GM19438 (cell line): ENCODE results near the gene DYRK4.
"Not testable (repeated sequence)": the region's sequence is repeated elsewhere in the genome, so short reads cannot be mapped to it uniquely, and the experiment has no call there.

Source experiments
- ATAC-seq: cut with Tn5 transposase; IDR thresholded peaks from one replicate; pipeline ENCODE4 v1.9.1; 2021; ENCODE audit warnings: low read depth; ENCODE audit not compliant: unreplicated experiment

Gene DYRK4

GRCh38 chr12:4562034-4562657, at the start of gene DYRK4:
DYRK4 (plus strand) TSS chr12:4562208; CDS start chr12:4562246, 38 bp downstream.
- ATAC-seq, result no peak

GRCh38 chr12:4518106-4518728, 43.8 kb upstream of the DYRK4 start:
- ATAC-seq, result no peak

GRCh38 chr12:4523443-4523842, 38.6 kb upstream of the DYRK4 start:
- not testable (repeated sequence) for ATAC-seq

GRCh38 chr12:4526923-4527546, 35.0 kb upstream of the DYRK4 start:
- no peak for ATAC-seq

- no peak for ATAC-seq
These were observed 31.8 kb upstream of the DYRK4 start for GRCh38 chr12:4530160-4530559.

GRCh38 chr12:4530982-4531586, 30.9 kb upstream of the DYRK4 start:
- ATAC-seq, result no peak

- ATAC-seq, result no peak
These were observed 26.9 kb upstream of the DYRK4 start for GRCh38 chr12:4535092-4535491.

GRCh38 chr12:4535871-4536270, 26.1 kb upstream of the DYRK4 start:
- ATAC-seq, result no peak

GRCh38 chr12:4538207-4539160, 23.5 kb upstream of the DYRK4 start, which contains the start of gene RAD51AP1:
RAD51AP1 (plus strand) TSS chr12:4538890; CDS start chr12:4538940, 50 bp downstream.
- ATAC-seq, result peak; percentile 84

- no peak for ATAC-seq
These were observed 22.7 kb upstream of the DYRK4 start for GRCh38 chr12:4539167-4539870.

- no peak for ATAC-seq
These were observed 21.8 kb upstream of the DYRK4 start for GRCh38 chr12:4540170-4540569.

- no peak for ATAC-seq
These were observed 21.4 kb upstream of the DYRK4 start for GRCh38 chr12:4540638-4541037.

GRCh38 chr12:4545195-4545594, 16.8 kb upstream of the DYRK4 start:
- ATAC-seq, result no peak

- ATAC-seq, result no peak
These were observed 9.8 kb upstream of the DYRK4 start for GRCh38 chr12:4552191-4552590.

GRCh38 chr12:4553943-4554342, 8.1 kb upstream of the DYRK4 start:
- ATAC-seq, result no peak

GRCh38 chr12:4555804-4556203, 6.2 kb upstream of the DYRK4 start:
- ATAC-seq, result no peak

GRCh38 chr12:4556735-4557530, 5.1 kb upstream of the DYRK4 start:
- ATAC-seq, result no peak

GRCh38 chr12:4557586-4557985, 4.4 kb upstream of the DYRK4 start:
- ATAC-seq, result no peak

- no peak for ATAC-seq
These were observed 3.8 kb upstream of the DYRK4 start for GRCh38 chr12:4558171-4558570.
